Measurements from ENCODE around the gene RNU1-4.
"Not testable (repeated sequence)": the region's sequence is repeated elsewhere in the genome, so short reads cannot be mapped to it uniquely, and the experiment has no call there.

The RNU1-4 gene

GRCh38 chr1:16718099-16718907 lies 22.0 kb upstream of the RNU1-4 start:
- intact Hi-C loops (cut with micrococcal nuclease); H3K4me1 Mint-ChIP-seq (ENCODE audit: low read depth); H3K4me3 Mint-ChIP-seq; H3K36me3 Mint-ChIP-seq (ENCODE audit: low read depth); H3K27ac Mint-ChIP-seq; H3K9me3 Mint-ChIP-seq: not testable (repeated sequence)
- H3K27me3 Mint-ChIP-seq, result peaks cover 15% of the 10 kb centered on the region

- Mint-ChIP-seq H3K4me1 (ENCODE audit: low read depth) (no peaks in the 10 kb centered on the region), H3K4me3 (no peak overlapping the region), H3K27me3 (peaks cover 15% of the 10 kb centered on the region)
These were observed 21.3 kb upstream of the RNU1-4 start for GRCh38 chr1:16718908-16719533.

GRCh38 chr1:16719571-16720350 lies 20.6 kb upstream of the RNU1-4 start:
- no peaks in the 10 kb centered on the region for H3K9me3 Mint-ChIP-seq
- H3K4me1 Mint-ChIP-seq (ENCODE audit: low read depth), result no peaks in the 10 kb centered on the region
- peaks cover 15% of the 10 kb centered on the region for H3K27me3 Mint-ChIP-seq
- H3K4me3 Mint-ChIP-seq, result no peak overlapping the region
- no peaks in the 10 kb centered on the region for H3K36me3 Mint-ChIP-seq (ENCODE audit: low read depth)
- intact Hi-C loops (cut with micrococcal nuclease), result no loop called here
- no peak overlapping the region for H3K27ac Mint-ChIP-seq

More at GRCh38 chr1:16718908-16719533, 21.3 kb upstream of the RNU1-4 start:
- Mint-ChIP-seq H3K9me3 (no peaks in the 10 kb centered on the region), H3K36me3 (ENCODE audit: low read depth) (no peaks in the 10 kb centered on the region), H3K27ac (no peak overlapping the region)
- intact Hi-C loops (cut with micrococcal nuclease), result no loop called here

GRCh38 chr1:16720351-16721223 lies 19.7 kb upstream of the RNU1-4 start:
- Mint-ChIP-seq H3K9me3 (no peaks in the 10 kb centered on the region), H3K4me1 (ENCODE audit: low read depth) (no peaks in the 10 kb centered on the region), H3K27me3 (peaks cover 15% of the 10 kb centered on the region), H3K4me3 (no peak overlapping the region), H3K36me3 (ENCODE audit: low read depth) (no peaks in the 10 kb centered on the region), H3K27ac (no peak overlapping the region)
- intact Hi-C loops (cut with micrococcal nuclease), result no loop called here

GRCh38 chr1:16721871-16722641 lies 18.3 kb upstream of the RNU1-4 start:
- H3K27ac Mint-ChIP-seq, result no peak overlapping the region
- no peaks in the 10 kb centered on the region for H3K4me1 Mint-ChIP-seq (ENCODE audit: low read depth)
- intact Hi-C loops (cut with micrococcal nuclease), result no loop called here
- H3K4me3 Mint-ChIP-seq, result no peak overlapping the region
- H3K27me3 Mint-ChIP-seq, result peaks cover 8% of the 10 kb centered on the region
- H3K36me3 Mint-ChIP-seq (ENCODE audit: low read depth), result no peaks in the 10 kb centered on the region
- H3K9me3 Mint-ChIP-seq, result no peaks in the 10 kb centered on the region

GRCh38 chr1:16724718-16725438 lies 15.4 kb upstream of the RNU1-4 start:
- intact Hi-C loops (cut with micrococcal nuclease), result no loop called here
- Mint-ChIP-seq H3K27ac (no peak overlapping the region), H3K27me3 (peaks cover 3% of the 10 kb centered on the region), H3K4me3 (no peak overlapping the region), H3K4me1 (ENCODE audit: low read depth) (no peaks in the 10 kb centered on the region), H3K36me3 (ENCODE audit: low read depth) (no peaks in the 10 kb centered on the region), H3K9me3 (no peaks in the 10 kb centered on the region)

GRCh38 chr1:16725439-16726245 lies 14.7 kb upstream of the RNU1-4 start:
- H3K9me3 Mint-ChIP-seq; H3K27me3 Mint-ChIP-seq; H3K27ac Mint-ChIP-seq; H3K4me1 Mint-ChIP-seq (ENCODE audit: low read depth); H3K36me3 Mint-ChIP-seq (ENCODE audit: low read depth); H3K4me3 Mint-ChIP-seq; intact Hi-C loops (cut with micrococcal nuclease): not testable (repeated sequence)

GRCh38 chr1:16727190-16728111 lies 12.9 kb upstream of the RNU1-4 start:
- intact Hi-C loops (cut with micrococcal nuclease), result no loop called here
- H3K36me3 Mint-ChIP-seq (ENCODE audit: low read depth), result no peaks in the 10 kb centered on the region
- no peaks in the 10 kb centered on the region for H3K27me3 Mint-ChIP-seq
- H3K4me3 Mint-ChIP-seq, result no peak overlapping the region
- no peak overlapping the region for H3K27ac Mint-ChIP-seq
- no peaks in the 10 kb centered on the region for H3K9me3 Mint-ChIP-seq
- H3K4me1 Mint-ChIP-seq (ENCODE audit: low read depth), result no peaks in the 10 kb centered on the region

GRCh38 chr1:16728243-16728949 lies 11.9 kb upstream of the RNU1-4 start:
- H3K27me3 Mint-ChIP-seq; H3K36me3 Mint-ChIP-seq (ENCODE audit: low read depth); H3K9me3 Mint-ChIP-seq; H3K27ac Mint-ChIP-seq; H3K4me1 Mint-ChIP-seq (ENCODE audit: low read depth); intact Hi-C loops (cut with micrococcal nuclease); H3K4me3 Mint-ChIP-seq: not testable (repeated sequence)

- H3K27me3 Mint-ChIP-seq; intact Hi-C loops (cut with micrococcal nuclease); H3K27ac Mint-ChIP-seq; H3K36me3 Mint-ChIP-seq (ENCODE audit: low read depth); H3K9me3 Mint-ChIP-seq; H3K4me1 Mint-ChIP-seq (ENCODE audit: low read depth); H3K4me3 Mint-ChIP-seq: not testable (repeated sequence)
These were observed 7.9 kb upstream of the RNU1-4 start for GRCh38 chr1:16732254-16732896.

Measured in dendritic cell treated with granulocyte-macrophage colony-stimulating factor and Interleukin-4, amounts not matched to agents 40 ng/mL and 50 ng/mL, for 4 days (primary cell).